PC-9 (cell line): ENCODE results near the gene ANGPTL1.

Experiments used
- CTCF ChIP-seq: fragments of 200-600 bp; sonication (generic); conservative IDR thresholded peaks from 2 replicates; pipeline ENCODE4 v1.6.1; 2017; ENCODE audit warnings: mixed run types, antibody characterized with exemption, mild to moderate bottlenecking, moderate library complexity
- EZH2 ChIP-seq: fragments of 200-600 bp; sonication (generic); IDR thresholded peaks from 2 replicates; pipeline ENCODE4 v1.8.0; 2017; ENCODE audit warnings: antibody characterized with exemption, low read depth

- no peak for TF ChIP-seq CTCF
- no peak for TF ChIP-seq EZH2
These were observed 7.0 kb upstream of the ANGPTL1 start for GRCh38 chr1:178877896-178878295.
